Endothelial cell of umbilical vein (primary cell): ENCODE results near the gene HOXB6. TPM values are rescaled to one million over a fixed set of nuclear protein-coding genes. Genes with fewer than 3 reads are reported as not detected.

ENCODE experiments used
- BruUV-seq: library from RNA; stranded (reverse); fragments of 400-500 nt; replicated peaks from 2 replicates; lab custom pipeline; 2021; lab: Mats Ljungman, UMichigan
- CTCF ChIA-PET: fragments of 300-600, 350-600 bp; sonication (Branson Sonifier 250); formaldehyde crosslinking; loops from one replicate; lab custom pipeline; 2021; ENCODE audit warnings: antibody characterized with exemption, inconsistent platforms; lab: Charles Lee
- POLR2A ChIA-PET: fragments of 300-600, 350-600 bp; sonication (Branson Sonifier 250); formaldehyde crosslinking; loops from one replicate; lab custom pipeline; 2021; ENCODE audit warnings: antibody characterized with exemption, inconsistent platforms; lab: Charles Lee
- DNase-seq: peaks from one replicate; pipeline ENCODE4 v3.0.0-alpha.2; 2011; ENCODE audit warnings: low read depth, low spot score
- FAIRE-seq: peaks from 2 replicates; lab custom pipeline; 2011; peaks lifted over from hg19 to GRCh38; lab: Jason Lieb, UNC
- H2AFZ ChIP-seq: 2 replicates; pipeline ENCODE4 v1.6.0; 2012; ENCODE audit warnings: low read depth, low read length, control low read depth, inconsistent platforms
- H3K27ac ChIP-seq: 2 replicates; pipeline ENCODE4 v1.5.1; 2011; ENCODE audit warnings: low read depth, mild to moderate bottlenecking, control low read depth, low read length, moderate library complexity; ENCODE audit not compliant: insufficient read depth
- H3K27me3 ChIP-seq, 2 experiments: 2 replicates each; pipeline versions ENCODE4 v1.6.0 to v1.6.1; 2011; ENCODE audit warnings: low read length in 2 of 2, mixed read lengths in 1 of 2; ENCODE audit not compliant: control insufficient read depth in 2 of 2, insufficient read depth in 2 of 2
- H3K36me3 ChIP-seq, 2 experiments: 2 replicates in 1 of 2; 3 replicates in 1 of 2; pipeline ENCODE4 v1.5.1; 2011; ENCODE audit warnings: low read length in 2 of 2, mild to moderate bottlenecking in 1 of 2, moderate library complexity in 1 of 2; ENCODE audit not compliant: control insufficient read depth in 2 of 2, insufficient read depth in 2 of 2; ENCODE audit errors: extremely low read depth in 1 of 2
- H3K4me1 ChIP-seq: 3 replicates; pipeline ENCODE4 v1.5.1; 2011; ENCODE audit warnings: mild to moderate bottlenecking, low read length; ENCODE audit not compliant: control insufficient read depth, insufficient read depth; ENCODE audit errors: extremely low read depth
- H3K4me2 ChIP-seq: 2 replicates; pipeline ENCODE4 v1.6.1; 2011; ENCODE audit warnings: low read length, control low read depth, mixed read lengths; ENCODE audit not compliant: insufficient read depth
- H3K4me3 ChIP-seq, 3 experiments: fragments of 200-600 bp in 1 of 3; sonication (generic), shearing (Covaris generic) in 1 of 3; replicated peaks in 1 of 3; 2 replicates each; pipeline ENCODE4 v1.5.1; 2011 to 2016; ENCODE audit warnings: control low read depth in 3 of 3, low read length in 3 of 3, mild to moderate bottlenecking in 2 of 3, inconsistent platforms in 1 of 3, low read depth in 1 of 3, moderate library complexity in 1 of 3; ENCODE audit not compliant: insufficient read depth in 1 of 3
- H3K79me2 ChIP-seq: 2 replicates; pipeline ENCODE4 v1.6.0; 2012; ENCODE audit warnings: low read length, inconsistent platforms; ENCODE audit not compliant: control insufficient read depth, insufficient read depth
- H3K9ac ChIP-seq: replicated peaks from 2 replicates; pipeline ENCODE3; 2011; ENCODE audit warnings: low read length, control low read depth; ENCODE audit not compliant: insufficient read depth; ENCODE audit errors: extremely low read depth
- H3K9me1 ChIP-seq: replicated peaks from 3 replicates; pipeline ENCODE4 v1.6.0; 2011; ENCODE audit warnings: mild to moderate bottlenecking, low read length; ENCODE audit not compliant: control insufficient read depth, insufficient read depth; ENCODE audit errors: extremely low read depth
- H3K9me3 ChIP-seq: replicated peaks from 2 replicates; pipeline ENCODE4 v1.5.1; 2012; ENCODE audit warnings: low read length, inconsistent platforms; ENCODE audit not compliant: control insufficient read depth, insufficient read depth
- H4K20me1 ChIP-seq: replicated peaks from 2 replicates; pipeline ENCODE3; 2011; ENCODE audit warnings: mild to moderate bottlenecking, low read length; ENCODE audit not compliant: control insufficient read depth, insufficient read depth; ENCODE audit errors: extremely low read depth
- EZH2 ChIP-seq: IDR thresholded peaks from 2 replicates; pipeline ENCODE4 v1.6.1; 2012; ENCODE audit warnings: borderline replicate concordance, low read depth, mild to moderate bottlenecking, moderate library complexity, low read length, inconsistent platforms; ENCODE audit not compliant: severe bottlenecking
- FOS ChIP-seq: IDR thresholded peaks from 2 replicates; pipeline ENCODE4 v1.6.1; 2011; ENCODE audit warnings: mild to moderate bottlenecking, low read length, moderate library complexity, borderline replicate concordance; ENCODE audit not compliant: insufficient read depth
- GATA2 ChIP-seq: IDR thresholded peaks from 2 replicates; pipeline ENCODE4 v1.7.0; 2011; ENCODE audit warnings: low read depth, mild to moderate bottlenecking, moderate library complexity, mixed read lengths, low read length; ENCODE audit not compliant: insufficient read length, insufficient read depth
- JUN ChIP-seq: IDR thresholded peaks from 2 replicates; pipeline ENCODE4 v1.6.1; 2011; ENCODE audit warnings: borderline replicate concordance, low read depth; ENCODE audit not compliant: insufficient read length, insufficient read depth
- MYC ChIP-seq: IDR thresholded peaks from one replicate; pipeline ENCODE4 v1.6.1; 2011; ENCODE audit warnings: mild to moderate bottlenecking, low read depth, low read length
- POLR2A ChIP-seq: IDR thresholded peaks from 2 replicates; pipeline ENCODE4 v1.6.1; 2012; ENCODE audit warnings: low read depth, mild to moderate bottlenecking, control low read depth, low read length
- POLR2AphosphoS5 ChIP-seq: IDR thresholded peaks from 2 replicates; pipeline ENCODE4 v1.6.1; 2012; ENCODE audit warnings: low read depth, mild to moderate bottlenecking, control low read depth, low read length, moderate library complexity; ENCODE audit not compliant: insufficient read depth
- dilution Hi-C: fragments of 300-500 bp; cut with MboI; formaldehyde crosslinking; loops from one replicate; pipeline ENCODE4 v1.15.0; 2019; ENCODE audit warnings: low sequenced_read_pairs; ENCODE audit not compliant: extremely low pct_ligation_motif_present
- intact Hi-C: fragments of 100-400 bp; cut with micrococcal nuclease; formaldehyde crosslinking; loops from one replicate; pipeline ENCODE4 v1.10.0; 2022
- polyA plus RNA-seq, 4 experiments: library from polyadenylated mRNA; depleted of rRNA in 3 of 4; stranded (reverse) in 3 of 4; unstranded in 1 of 4; fragments of >200 nt; gene quantifications; 2 replicates each; pipeline versions ENCODE4 v1.2.1 to v1.2.3, GENCODE V29; 2011 to 2012; ENCODE audit warnings: missing spikeins in 1 of 4
- total RNA-seq: library from RNA; stranded (reverse); gene quantifications from 2 replicates; pipeline ENCODE4 v1.2.3, GENCODE V29; 2021
- TF ChIP-seq, protein P1 (sequence below), 2 donors: IDR thresholded peaks; 1 replicate in 1 of 2; 2 replicates in 1 of 2; pipeline ENCODE4 v1.5.1; 2011; ENCODE audit warnings: low read length in 2 of 2, mild to moderate bottlenecking in 2 of 2, moderate library complexity in 2 of 2, control low read depth in 1 of 2, inconsistent platforms in 1 of 2, low read depth in 1 of 2; ENCODE audit not compliant: insufficient read depth in 1 of 2; ENCODE audit errors: extremely low read depth in 1 of 2
- TF ChIP-seq, protein P2 (sequence below): IDR thresholded peaks from 2 replicates; pipeline ENCODE4 v1.6.1; 2011; ENCODE audit not compliant: insufficient read depth, insufficient read length

Gene HOXB6
- total and polyA plus RNA-seq, 2 donors (not counting 3 experiments of a cell fraction or from before 2014, with no cell fraction given), result 8.8 to 24.0 TPM

DNA sequence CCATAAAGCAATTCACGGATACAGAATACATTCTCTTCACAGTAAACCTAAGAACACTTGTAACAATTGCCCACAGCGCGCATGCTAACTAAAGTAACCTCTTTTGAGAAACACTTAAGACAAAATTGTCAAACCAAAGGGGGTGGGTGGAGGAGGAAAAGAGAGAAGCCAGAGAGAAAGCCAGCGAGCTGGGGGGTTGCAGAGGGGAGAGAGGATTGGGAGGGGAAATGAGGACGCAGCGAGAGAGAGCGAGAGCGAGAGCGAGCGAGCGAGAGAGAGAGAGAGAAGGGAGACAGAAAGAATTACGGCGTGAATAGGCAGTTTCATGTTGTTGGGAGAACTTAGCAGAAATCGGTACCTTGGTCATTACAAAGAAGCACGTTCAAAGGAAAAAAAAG is 7.7 kb upstream of the HOXB6 start:
- H3K9ac ChIP-seq, result peak overlapping the region; percentile 49
- H4K20me1 ChIP-seq, result no peaks in the 10 kb centered on the region
- peak overlapping the region; percentile 31 for H3K27ac ChIP-seq
- H3K27me3 ChIP-seq, result peaks cover 22 to 29% of the 10 kb centered on the region in 2 experiments
- H3K4me1 ChIP-seq, result peaks cover 32% of the 10 kb centered on the region
- POLR2A ChIA-PET, result interaction anchor here (1.4 kb wide), 1 partner anchor 14 kb away, joined by 4 read pairs; no protein-coding TSS in a partner anchor
- H3K9me1 ChIP-seq, result no peaks in the 10 kb centered on the region
- H3K9me3 ChIP-seq, result no peaks in the 10 kb centered on the region
- no peak for TF ChIP-seq EZH2
- TF ChIP-seq JUN, result no peak
- no peak for TF ChIP-seq MYC
- no peak for TF ChIP-seq FOS
- TF ChIP-seq, protein P1, sequence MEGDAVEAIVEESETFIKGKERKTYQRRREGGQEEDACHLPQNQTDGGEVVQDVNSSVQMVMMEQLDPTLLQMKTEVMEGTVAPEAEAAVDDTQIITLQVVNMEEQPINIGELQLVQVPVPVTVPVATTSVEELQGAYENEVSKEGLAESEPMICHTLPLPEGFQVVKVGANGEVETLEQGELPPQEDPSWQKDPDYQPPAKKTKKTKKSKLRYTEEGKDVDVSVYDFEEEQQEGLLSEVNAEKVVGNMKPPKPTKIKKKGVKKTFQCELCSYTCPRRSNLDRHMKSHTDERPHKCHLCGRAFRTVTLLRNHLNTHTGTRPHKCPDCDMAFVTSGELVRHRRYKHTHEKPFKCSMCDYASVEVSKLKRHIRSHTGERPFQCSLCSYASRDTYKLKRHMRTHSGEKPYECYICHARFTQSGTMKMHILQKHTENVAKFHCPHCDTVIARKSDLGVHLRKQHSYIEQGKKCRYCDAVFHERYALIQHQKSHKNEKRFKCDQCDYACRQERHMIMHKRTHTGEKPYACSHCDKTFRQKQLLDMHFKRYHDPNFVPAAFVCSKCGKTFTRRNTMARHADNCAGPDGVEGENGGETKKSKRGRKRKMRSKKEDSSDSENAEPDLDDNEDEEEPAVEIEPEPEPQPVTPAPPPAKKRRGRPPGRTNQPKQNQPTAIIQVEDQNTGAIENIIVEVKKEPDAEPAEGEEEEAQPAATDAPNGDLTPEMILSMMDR (IDR thresholded peaks at IDR 0.05; ENCODE audit: extremely low read depth in 1 of 2, insufficient read depth in 1 of 2, low read depth in 1 of 2, low read length in 2 of 2), result no peak
- no peak for TF ChIP-seq POLR2AphosphoS5
- TF ChIP-seq GATA2, result no peak
- TF ChIP-seq, protein P2, sequence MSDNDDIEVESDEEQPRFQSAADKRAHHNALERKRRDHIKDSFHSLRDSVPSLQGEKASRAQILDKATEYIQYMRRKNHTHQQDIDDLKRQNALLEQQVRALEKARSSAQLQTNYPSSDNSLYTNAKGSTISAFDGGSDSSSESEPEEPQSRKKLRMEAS, result no peak
- TF ChIP-seq POLR2A, result no peak
- FAIRE-seq, result peak; percentile 79
- CTCF ChIA-PET, result interaction anchor here (0.6 to 4.9 kb wide), 25 partner anchors 10 to 600 kb away, joined by 3 to 26 read pairs (median 5); partner anchors contain the start of genes HOXB5 and HOXB9
- peak overlapping the region; percentile 92 for H2AFZ ChIP-seq
- peak; percentile 68 for DNase-seq
- H3K4me3 ChIP-seq, result peak overlapping the region; percentile 52 to 86 (median 80)
- intact Hi-C loops, result loop anchor here (1.0 kb wide), 1 partner anchor 8 kb away; the partner anchor contains the start of gene HOXB6
- H3K4me2 ChIP-seq, result peak overlapping the region; percentile 85
- no TSS peak for BruUV-seq
- dilution Hi-C loops, result no loop called here
- H3K36me3 ChIP-seq, result no peaks in the 10 kb centered on the region
- peaks cover 19% of the 10 kb centered on the region for H3K79me2 ChIP-seq
